Activated naive CD8-positive, alpha-beta T cell treated with anti-CD3 and anti-CD28 coated beads, Interleukin-2, amount 10 ng/mL, durations not matched to agents 7 days and 5 days (primary cell): ENCODE data around the gene PIGM. TPM values are rescaled to one million over a fixed set of nuclear protein-coding genes. Genes with fewer than 3 reads are reported as not detected.

Experiments used
- ATAC-seq: fragments of 150-1000 bp; cut with Tn5 transposase; one replicate; pipeline ENCODE4 v1.10.0; 2021; ENCODE audit warnings: low read depth, moderate library complexity
- POLR2A ChIA-PET: fragments of 350-600 bp; sonication (Branson Sonifier 250); formaldehyde crosslinking; loops from one replicate; lab custom pipeline; 2021; ENCODE audit warnings: antibody characterized with exemption; lab: Charles Lee
- DNase-seq: peaks from one replicate; pipeline ENCODE4 v3.0.0; 2021
- H3K27ac Mint-ChIP-seq: one replicate; pipeline ENCODE4 v1.8.0; 2022; ENCODE audit warnings: mild to moderate bottlenecking, mixed read lengths
- H3K27me3 Mint-ChIP-seq: one replicate; pipeline ENCODE4 v1.8.0; 2022; ENCODE audit warnings: mild to moderate bottlenecking, moderate library complexity, mixed read lengths
- H3K36me3 Mint-ChIP-seq: one replicate; pipeline ENCODE4 v1.8.0; 2021; ENCODE audit warnings: mild to moderate bottlenecking, mixed read lengths
- H3K4me1 Mint-ChIP-seq: one replicate; pipeline ENCODE4 v1.8.0; 2021; ENCODE audit warnings: mixed read lengths
- H3K4me3 Mint-ChIP-seq: one replicate; pipeline ENCODE4 v1.8.0; 2022; ENCODE audit warnings: mild to moderate bottlenecking, moderate library complexity, mixed read lengths
- H3K9me3 Mint-ChIP-seq: one replicate; pipeline ENCODE4 v1.8.0; 2021; ENCODE audit warnings: mixed read lengths
- total RNA-seq, 2 experiments: library from RNA; stranded (reverse); gene quantifications; one replicate each; pipeline ENCODE4 v1.2.3, GENCODE V29; 2021

Gene PIGM
- 1 to 10 TPM; 7.2 to 7.3 TPM for total RNA-seq

GRCh38 chr1:160031365-160032164 lies at the start of gene PIGM:
TSS of gene PIGM (minus strand) at chr1:160031990. CDS start at chr1:160031739, 251 bp downstream.
- Mint-ChIP-seq H3K27me3 (no peaks in the 10 kb centered on the region), H3K9me3 (no peaks in the 10 kb centered on the region), H3K4me1 (peaks cover 25% of the 10 kb centered on the region), H3K4me3 (peak within 1 kb of the TSS; percentile 94), H3K36me3 (peaks cover 8% of the 10 kb centered on the region), H3K27ac (peak within 1 kb of the TSS; percentile 94)
- POLR2A ChIA-PET: interaction anchor here (1.0 to 3.4 kb wide), 5 partner anchors 15 to 110 kb away, joined by 3 to 22 read pairs (median 3); partner anchors contain the start of genes IGSF8 and TAGLN2
- ATAC-seq (peak; percentile 99), DNase-seq (peak; percentile 90)

DNA sequence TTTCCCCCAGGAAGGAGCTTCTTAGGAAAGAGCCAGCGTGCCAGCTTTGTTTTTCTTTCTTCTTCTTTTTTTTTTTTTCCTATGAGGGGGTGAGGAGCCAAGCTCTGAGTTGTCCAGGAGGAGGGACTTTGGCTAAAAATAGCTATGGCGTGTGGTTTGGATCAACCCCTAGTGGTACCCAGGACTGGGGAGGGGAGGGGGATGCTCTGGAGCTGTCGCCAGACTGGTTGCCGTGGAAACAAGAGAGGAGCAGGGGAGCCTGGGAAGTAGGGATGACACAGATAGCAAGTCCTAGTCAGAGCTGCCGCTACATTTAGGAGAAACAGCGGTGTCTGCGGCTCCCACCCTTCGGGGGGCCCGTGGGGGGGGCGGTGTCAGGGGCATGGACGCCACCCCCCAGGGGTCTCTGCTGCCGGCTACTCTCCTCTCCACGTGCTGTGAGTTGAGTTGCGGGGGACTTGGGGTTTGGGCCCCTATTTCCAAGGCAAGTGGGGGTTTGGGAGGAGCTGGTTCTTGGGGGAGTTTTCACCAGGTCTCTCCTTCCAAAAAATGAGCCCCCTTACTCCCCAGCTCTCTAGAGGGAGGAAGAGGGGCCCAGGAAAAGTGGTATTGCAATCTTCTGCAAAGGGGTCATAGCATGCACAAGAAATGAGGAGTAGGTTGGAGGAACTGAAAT lies 49.6 kb upstream of the PIGM start, which contains the start of gene KCNJ9:
Gene KCNJ9, plus strand, starts transcription at position 278 of the 676 bp plus-strand sequence. CDS start 2,493 bp downstream, outside the sequence.
- Mint-ChIP-seq H3K27ac (no peak within 1 kb of the TSS), H3K9me3 (no peaks in the 10 kb centered on the region), H3K36me3 (peaks cover 6% of the 10 kb centered on the region), H3K4me1 (peaks cover 15% of the 10 kb centered on the region), H3K4me3 (no peak within 1 kb of the TSS), H3K27me3 (peaks cover 48% of the 10 kb centered on the region)
- ATAC-seq (no peak), DNase-seq (no peak)
- POLR2A ChIA-PET: no interaction called here

DNA sequence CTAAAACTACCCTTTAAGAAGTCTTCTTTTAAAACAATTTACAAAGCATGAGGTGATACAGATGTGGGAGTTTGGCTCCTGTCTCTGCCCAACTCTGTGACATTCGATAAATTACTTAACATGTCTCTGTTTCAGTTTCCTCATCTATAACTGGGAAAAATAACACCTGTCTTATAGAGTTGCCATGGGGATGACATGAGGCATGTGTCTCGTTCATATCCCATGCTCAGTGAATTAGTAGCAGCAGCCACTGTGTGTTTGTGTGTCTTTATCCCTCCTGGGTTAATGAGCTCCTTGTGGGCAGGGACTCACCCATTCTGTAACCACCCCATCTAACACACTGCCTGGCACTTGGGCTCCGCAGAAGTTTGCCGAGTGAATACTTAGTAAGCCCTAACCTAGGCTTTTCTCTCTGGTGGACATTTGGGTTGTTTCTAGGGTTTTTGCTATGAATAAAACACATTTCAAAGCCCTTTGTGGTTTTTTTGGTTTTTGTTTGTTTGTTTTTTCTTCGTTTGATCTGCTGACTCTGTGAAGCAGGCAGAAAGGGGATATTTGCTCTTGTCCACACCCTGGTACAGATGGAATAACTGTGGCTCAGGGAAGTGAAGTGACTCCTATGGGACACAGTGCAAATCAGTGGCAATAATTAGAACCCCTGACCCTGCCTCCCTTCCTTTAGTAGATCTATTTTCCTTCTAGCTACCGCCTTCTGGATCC lies 48.8 kb upstream of the PIGM start:
- POLR2A ChIA-PET: no interaction called here
- ATAC-seq: no peak
- H3K4me1 Mint-ChIP-seq: peaks cover 10% of the 10 kb centered on the region
- H3K9me3 Mint-ChIP-seq: no peaks in the 10 kb centered on the region
- DNase-seq: no peak
- no peak overlapping the region for H3K4me3 Mint-ChIP-seq
- H3K27ac Mint-ChIP-seq: no peak overlapping the region
- peaks cover 48% of the 10 kb centered on the region for H3K27me3 Mint-ChIP-seq
- peaks cover 3% of the 10 kb centered on the region for H3K36me3 Mint-ChIP-seq

DNA sequence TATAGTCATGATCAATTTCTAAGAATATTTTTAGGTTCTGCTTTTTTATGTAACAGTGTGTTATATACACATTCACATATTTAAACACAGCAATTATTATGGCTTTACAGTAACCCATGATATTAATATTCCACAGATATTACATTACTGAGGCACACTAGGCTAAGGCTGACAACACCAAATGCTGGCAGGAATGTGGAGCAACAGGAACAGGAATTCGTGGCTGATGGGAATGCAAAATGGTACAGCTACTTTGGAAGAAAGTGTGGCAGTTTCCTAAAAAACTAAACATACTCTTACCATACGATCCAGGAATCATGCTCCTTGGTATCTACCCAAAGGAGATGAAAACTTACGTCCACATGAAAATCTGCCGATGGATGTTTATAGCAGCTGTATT lies 47.7 kb upstream of the PIGM start:
- Mint-ChIP-seq H3K27ac (no peak overlapping the region), H3K27me3 (peaks cover 55% of the 10 kb centered on the region), H3K36me3 (no peaks in the 10 kb centered on the region), H3K4me1 (peaks cover 10% of the 10 kb centered on the region), H3K9me3 (no peaks in the 10 kb centered on the region), H3K4me3 (no peak overlapping the region)
- ATAC-seq (no peak), DNase-seq (no peak)
- POLR2A ChIA-PET: interaction anchor here (0.8 kb wide), 1 partner anchor 33 kb away, joined by 3 read pairs; no protein-coding TSS in a partner anchor

GRCh38 chr1:160078512-160079195 lies 46.9 kb upstream of the PIGM start:
- DNase-seq: peak; percentile 78
- POLR2A ChIA-PET: interaction anchor here (0.8 to 1.1 kb wide), 3 partner anchors 32 to 48 kb away, joined by 3 to 4 read pairs (median 3); no protein-coding TSS in a partner anchor
- no peaks in the 10 kb centered on the region for H3K36me3 Mint-ChIP-seq
- peaks cover 55% of the 10 kb centered on the region for H3K27me3 Mint-ChIP-seq
- peaks cover 6% of the 10 kb centered on the region for H3K4me1 Mint-ChIP-seq
- ATAC-seq: peak; percentile 89
- no peak overlapping the region for H3K4me3 Mint-ChIP-seq
- H3K9me3 Mint-ChIP-seq: no peaks in the 10 kb centered on the region
- no peak overlapping the region for H3K27ac Mint-ChIP-seq

- H3K36me3 Mint-ChIP-seq: peaks cover 2% of the 10 kb centered on the region
These were observed 45.7 kb upstream of the PIGM start for GRCh38 chr1:160077486-160077885.

GRCh38 chr1:160076295-160076694 lies 44.5 kb upstream of the PIGM start:
- DNase-seq: no peak
- Mint-ChIP-seq H3K27me3 (peaks cover 58% of the 10 kb centered on the region), H3K36me3 (peaks cover 2% of the 10 kb centered on the region), H3K4me1 (peaks cover 12% of the 10 kb centered on the region), H3K27ac (no peak overlapping the region), H3K9me3 (no peaks in the 10 kb centered on the region), H3K4me3 (no peak overlapping the region)
- POLR2A ChIA-PET: no interaction called here
- no peak for ATAC-seq

More at GRCh38 chr1:160077486-160077885, 45.7 kb upstream of the PIGM start:
- POLR2A ChIA-PET: interaction anchor here (1.0 kb wide), 1 partner anchor 32 kb away, joined by 4 read pairs; no protein-coding TSS in a partner anchor
- DNase-seq (no peak), ATAC-seq (no peak)
- H3K4me1 Mint-ChIP-seq: peaks cover 6% of the 10 kb centered on the region
- no peak overlapping the region for H3K4me3 Mint-ChIP-seq
- H3K9me3 Mint-ChIP-seq: no peaks in the 10 kb centered on the region
- H3K27me3 Mint-ChIP-seq: peaks cover 56% of the 10 kb centered on the region
- no peak overlapping the region for H3K27ac Mint-ChIP-seq

DNA sequence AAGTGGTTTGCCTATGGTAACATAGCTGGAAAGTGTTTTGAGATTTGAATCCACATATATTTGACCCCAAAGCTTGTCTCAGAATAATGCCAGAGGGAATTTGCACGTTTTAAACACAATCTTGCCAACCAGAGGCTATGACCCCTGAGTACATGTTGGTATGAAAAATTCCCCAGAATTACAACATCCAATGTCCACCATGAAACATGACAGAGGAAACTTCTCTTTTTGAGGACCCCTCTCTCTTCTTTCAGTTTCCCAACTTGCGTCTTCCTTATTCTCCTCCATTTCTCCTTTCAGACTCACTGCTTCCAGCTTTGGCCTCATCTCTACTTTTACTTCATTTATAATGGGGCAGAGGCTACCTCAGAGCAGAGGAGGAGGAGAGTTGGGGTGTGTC lies 44.0 kb upstream of the PIGM start:
- Mint-ChIP-seq H3K27me3 (peaks cover 56% of the 10 kb centered on the region), H3K4me1 (peaks cover 10% of the 10 kb centered on the region), H3K4me3 (no peak overlapping the region), H3K27ac (no peak overlapping the region), H3K9me3 (no peaks in the 10 kb centered on the region), H3K36me3 (peaks cover 2% of the 10 kb centered on the region)
- POLR2A ChIA-PET: no interaction called here
- ATAC-seq (no peak), DNase-seq (no peak)

GRCh38 chr1:160074865-160075264 lies 43.1 kb upstream of the PIGM start:
- POLR2A ChIA-PET: no interaction called here

GRCh38 chr1:160071289-160071688 lies 39.5 kb upstream of the PIGM start:
- Mint-ChIP-seq H3K27ac (no peak overlapping the region), H3K9me3 (no peaks in the 10 kb centered on the region), H3K4me3 (no peak overlapping the region), H3K4me1 (peaks cover 13% of the 10 kb centered on the region), H3K27me3 (peaks cover 49% of the 10 kb centered on the region), H3K36me3 (peaks cover 2% of the 10 kb centered on the region)
- DNase-seq: no peak
- POLR2A ChIA-PET: no interaction called here
- no peak for ATAC-seq

More at GRCh38 chr1:160074865-160075264, 43.1 kb upstream of the PIGM start:
- DNase-seq (no peak), ATAC-seq (no peak)
- H3K9me3 Mint-ChIP-seq: no peaks in the 10 kb centered on the region
- peaks cover 16% of the 10 kb centered on the region for H3K4me1 Mint-ChIP-seq
- H3K27me3 Mint-ChIP-seq: peaks cover 54% of the 10 kb centered on the region
- H3K36me3 Mint-ChIP-seq: peaks cover 2% of the 10 kb centered on the region
- no peak overlapping the region for H3K27ac Mint-ChIP-seq
- H3K4me3 Mint-ChIP-seq: no peak overlapping the region

DNA sequence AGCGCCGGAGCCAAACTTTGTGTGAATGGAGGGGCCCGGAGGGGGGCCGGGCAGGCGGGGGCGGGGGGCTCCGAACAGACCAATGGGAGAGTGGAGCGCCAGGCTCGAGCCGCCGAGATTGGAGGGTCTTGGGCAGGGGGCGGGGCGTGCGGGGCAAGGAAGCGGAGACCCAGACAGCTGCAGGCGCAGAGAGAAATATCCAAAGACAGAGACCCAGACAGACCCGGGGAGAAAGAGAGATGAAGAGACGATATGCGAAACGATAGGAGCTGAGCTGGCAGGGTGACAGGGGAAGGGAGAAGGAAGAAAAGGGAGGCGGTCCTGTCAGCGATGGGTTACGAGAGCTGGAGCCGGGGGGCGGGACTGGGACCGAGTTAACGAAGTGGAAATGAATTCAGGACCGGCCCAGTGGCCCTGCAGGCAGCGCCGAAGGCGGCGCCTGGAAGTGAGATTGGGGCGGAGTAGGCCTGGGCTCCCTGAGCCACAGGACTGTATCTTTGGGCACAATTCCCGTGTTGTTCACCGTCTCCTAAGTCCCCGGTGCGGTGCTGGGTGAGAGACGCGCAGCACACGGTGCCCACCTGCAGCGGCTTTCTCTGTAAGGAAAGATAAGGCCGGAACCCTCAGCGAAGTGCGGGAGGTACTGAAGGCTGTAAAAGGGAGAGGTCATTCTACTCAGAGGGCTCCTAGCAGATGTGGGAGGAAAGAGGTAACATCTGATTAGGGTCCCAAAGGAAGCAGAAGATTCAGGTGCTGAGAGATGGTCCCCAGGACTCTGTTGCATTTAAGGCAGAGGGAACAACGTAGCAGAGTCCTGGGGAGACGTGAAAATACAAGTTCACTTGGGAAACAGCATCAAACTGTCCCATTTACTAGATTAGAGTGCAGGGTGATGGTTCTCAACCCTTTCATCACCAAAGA lies 38.7 kb upstream of the PIGM start:
- Mint-ChIP-seq H3K27ac (no peak overlapping the region), H3K27me3 (peaks cover 53% of the 10 kb centered on the region), H3K9me3 (no peaks in the 10 kb centered on the region), H3K4me1 (peaks cover 13% of the 10 kb centered on the region), H3K4me3 (peak overlapping the region; percentile 91), H3K36me3 (peaks cover 2% of the 10 kb centered on the region)
- DNase-seq: peak; percentile 68
- peak; percentile 84 for ATAC-seq
- POLR2A ChIA-PET: no interaction called here
